GM23248 (cell line): Measurements from ENCODE around the gene GADD45GIP1.

Experiments used
- EZH2 ChIP-seq: fragments of 200-600 bp; sonication (generic); IDR thresholded peaks from 2 replicates; pipeline ENCODE4 v1.6.1; 2018; ENCODE audit warnings: antibody characterized with exemption, mild to moderate bottlenecking; ENCODE audit not compliant: insufficient read depth, poor library complexity, severe bottlenecking
- EZH2phosphoT487 ChIP-seq: fragments of 200-600 bp; sonication (generic); IDR thresholded peaks from 2 replicates; pipeline ENCODE4 v1.6.1; 2018; ENCODE audit warnings: antibody characterized with exemption, moderate library complexity, mild to moderate bottlenecking, low read depth; ENCODE audit not compliant: insufficient read depth

DNA sequence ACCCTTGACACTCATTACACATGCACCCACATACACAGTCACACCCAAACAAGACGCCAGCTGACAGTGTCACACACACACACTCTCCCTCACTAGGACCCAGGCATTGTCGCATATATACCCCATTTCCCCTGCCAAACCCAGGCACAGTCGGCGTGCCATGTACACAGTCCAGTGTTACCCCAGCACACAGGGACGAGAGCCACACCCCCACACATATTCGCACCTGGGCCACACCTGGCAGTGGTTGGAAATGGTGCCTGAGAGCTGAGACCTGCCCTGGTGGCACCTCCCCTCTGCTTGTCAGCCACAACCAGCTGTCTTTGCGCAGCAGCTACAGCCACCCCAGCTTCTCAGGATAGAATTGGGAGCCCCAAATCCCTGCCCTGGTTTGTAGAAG is 47.2 kb upstream of the GADD45GIP1 start:
- TF ChIP-seq EZH2phosphoT487: no peak
- no peak for TF ChIP-seq EZH2
